Left lung (tissue), 10 donors: ENCODE data around the gene UPP2. TPM values are rescaled to one million over a fixed set of nuclear protein-coding genes. Genes with fewer than 3 reads are reported as not detected.

Source experiments
- ATAC-seq: fragments of 200-7000 bp; cut with Tn5 transposase; one replicate; pipeline ENCODE4 v1.9.1; 2020; ENCODE audit warnings: moderate library complexity
- DNase-seq, 4 donors: peaks; one replicate each; pipeline ENCODE4 v3.0.0-alpha.2; 2013 to 2020
- H3K27ac ChIP-seq, 2 donors: fragments of 200-600 bp; sonication (generic) in 1 of 2; one replicate each; pipeline versions ENCODE4 v1.5.0 to v1.8.0; 2020 to 2021
- H3K27me3 ChIP-seq, 2 donors: fragments of 200-600 bp; sonication (generic) in 1 of 2; one replicate each; pipeline versions ENCODE4 v1.5.0 to v1.8.0; 2020 to 2021
- H3K36me3 ChIP-seq, 2 donors: fragments of 200-600 bp; sonication (generic) in 1 of 2; one replicate each; pipeline versions ENCODE4 v1.5.0 to v1.8.0; 2020 to 2021
- H3K4me1 ChIP-seq, 2 donors: fragments of 200-600 bp; one replicate each; pipeline ENCODE4 v1.8.0; 2021
- H3K4me3 ChIP-seq, 2 donors: fragments of 200-600 bp; sonication (generic) in 1 of 2; one replicate each; pipeline versions ENCODE4 v1.5.0 to v1.8.0; 2020 to 2021; ENCODE audit warnings: mild to moderate bottlenecking in 1 of 2
- H3K9me3 ChIP-seq, 2 donors: fragments of 200-600 bp; sonication (generic) in 1 of 2; one replicate each; pipeline versions ENCODE4 v1.5.0 to v1.8.0; 2020 to 2021
- CTCF ChIP-seq, 2 donors: fragments of 200-600 bp; sonication (generic) in 1 of 2; IDR thresholded peaks; one replicate each; pipeline versions ENCODE4 v1.5.0 to v1.8.0; 2021; ENCODE audit warnings: antibody characterized with exemption in 2 of 2
- intact Hi-C, 2 donors: fragments of 100-400 bp; cut with DNase I; formaldehyde crosslinking; loops; one replicate each; pipeline versions ENCODE4 v1.11.2 to v1.14.2; 2022
- polyA plus RNA-seq, 6 donors: library from polyadenylated mRNA; unstranded; fragments of 120-200 nt; gene quantifications; one replicate each; pipeline ENCODE4 v1.2.1, GENCODE V29; 2013; ENCODE audit not compliant: insufficient read length in 6 of 6
- total RNA-seq, 2 donors: library from RNA; stranded (reverse); fragmentation: NEBNext Ultra II Directional; extraction: Animal tissue kit (Norgen Biotek cat#: 25700); gene quantifications; one replicate each; pipeline ENCODE4 v1.2.1, GENCODE V29; 2021
- donor health status: DM: no; HTN: yes; CAD: no.
- donor health status: DM: no; HTN: no; CAD: no.

Gene UPP2
- total and polyA plus RNA-seq, 8 donors = 0.14 to 0.93 (median 0.34) TPM; not detected in 2

- no peaks in the 10 kb centered on the region for H3K36me3 ChIP-seq
- no peak for DNase-seq
- no peaks in the 10 kb centered on the region for H3K27me3 ChIP-seq
- ATAC-seq = no peak
- intact Hi-C loops = no loop called here
- no peak for TF ChIP-seq CTCF (IDR thresholded peaks at IDR 0.05)
- H3K9me3 ChIP-seq = no peaks in the 10 kb centered on the region
- H3K4me3 ChIP-seq = no peak overlapping the region
- peaks cover 0 to 9% of the 10 kb centered on the region in 2 donors for H3K4me1 ChIP-seq
- peak overlapping the region in 1 of 2 donors; percentile 79 for H3K27ac ChIP-seq
Measured at GRCh38 chr2:158114516-158114915, 12.8 kb downstream of the UPP2 start.

- intact Hi-C loops = no loop called here
- Histone ChIP-seq H3K4me1 (peaks cover 0 to 9% of the 10 kb centered on the region in 2 donors), H3K36me3 (no peaks in the 10 kb centered on the region), H3K27me3 (no peaks in the 10 kb centered on the region), H3K27ac (peak overlapping the region in 1 of 2 donors; percentile 79), H3K4me3 (no peak overlapping the region), H3K9me3 (no peaks in the 10 kb centered on the region)
- TF ChIP-seq CTCF (IDR thresholded peaks at IDR 0.05) = no peak
- DNase-seq (no peak), ATAC-seq (no peak)
Measured at GRCh38 chr2:158115202-158115767, 13.6 kb downstream of the UPP2 start.

GRCh38 chr2:158116936-158117335, 15.3 kb downstream of the UPP2 start:
- intact Hi-C loops = no loop called here
- no peak for TF ChIP-seq CTCF (IDR thresholded peaks at IDR 0.05)
- H3K36me3 ChIP-seq = no peaks in the 10 kb centered on the region
- peak overlapping the region in 1 of 2 donors; percentile 79 for H3K27ac ChIP-seq
- peaks cover 0 to 9% of the 10 kb centered on the region in 2 donors for H3K4me1 ChIP-seq
- no peaks in the 10 kb centered on the region for H3K9me3 ChIP-seq
- ATAC-seq = no peak
- no peak overlapping the region for H3K4me3 ChIP-seq
- H3K27me3 ChIP-seq = no peaks in the 10 kb centered on the region
- DNase-seq = no peak

- peaks cover 0 to 8% of the 10 kb centered on the region in 2 donors for H3K4me1 ChIP-seq
- intact Hi-C loops = no loop called here
- H3K36me3 ChIP-seq = no peaks in the 10 kb centered on the region
- H3K4me3 ChIP-seq = no peak overlapping the region
- TF ChIP-seq CTCF (IDR thresholded peaks at IDR 0.05) = no peak
- no peak overlapping the region for H3K27ac ChIP-seq
- no peak for DNase-seq
- no peaks in the 10 kb centered on the region for H3K27me3 ChIP-seq
- H3K9me3 ChIP-seq = no peaks in the 10 kb centered on the region
- ATAC-seq = no peak
Measured at GRCh38 chr2:158120102-158120501, 18.4 kb downstream of the UPP2 start.

GRCh38 chr2:158120664-158121641, 19.3 kb downstream of the UPP2 start:
- intact Hi-C loops = no loop called here
- DNase-seq = no peak
- Histone ChIP-seq H3K4me3 (no peak overlapping the region), H3K36me3 (no peaks in the 10 kb centered on the region), H3K9me3 (no peaks in the 10 kb centered on the region), H3K27ac (no peak overlapping the region), H3K27me3 (no peaks in the 10 kb centered on the region), H3K4me1 (no peaks in the 10 kb centered on the region)
- ATAC-seq = no peak
- no peak for TF ChIP-seq CTCF (IDR thresholded peaks at IDR 0.05)
